MM.1S (cell line): ENCODE data around the gene MDH2.
"Not testable (repeated sequence)": the region's sequence is repeated elsewhere in the genome, so short reads cannot be mapped to it uniquely, and the experiment has no call there.

ENCODE experiments used
- DNase-seq: peaks from one replicate; pipeline ENCODE4 v3.0.0-alpha.2; 2015
- H2AFZ ChIP-seq: fragments of 300-600 bp; sonication (generic); 2 replicates; pipeline ENCODE4 v1.6.0; 2016; ENCODE audit warnings: antibody characterized with exemption, low read length
- H3F3A ChIP-seq: fragments of 300-600 bp; sonication (generic); 2 replicates; pipeline ENCODE4 v1.6.1; 2016; ENCODE audit warnings: mild to moderate bottlenecking, antibody characterized with exemption, low read length, moderate library complexity, mixed read lengths; ENCODE audit not compliant: insufficient read depth
- H3K27ac ChIP-seq: fragments of 300-600 bp; sonication (generic); 2 replicates; pipeline ENCODE4 v1.5.1; 2016; ENCODE audit warnings: mild to moderate bottlenecking, low read length
- H3K27me3 ChIP-seq: fragments of 300-600 bp; sonication (generic); replicated peaks from 2 replicates; pipeline ENCODE4 v1.6.0; 2016; ENCODE audit warnings: low read length; ENCODE audit not compliant: insufficient read depth
- H3K36me3 ChIP-seq: fragments of 300-600 bp; sonication (generic); replicated peaks from 2 replicates; pipeline ENCODE4 v1.6.1; 2016; ENCODE audit warnings: mild to moderate bottlenecking, low read length, mixed read lengths; ENCODE audit not compliant: insufficient read depth
- H3K4me1 ChIP-seq: fragments of 300-600 bp; sonication (generic); 2 replicates; pipeline ENCODE4 v1.6.1; 2016; ENCODE audit warnings: low read length, mixed read lengths
- H3K4me2 ChIP-seq: fragments of 300-600 bp; sonication (generic); 2 replicates; pipeline ENCODE4 v1.6.0; 2016; ENCODE audit warnings: low read depth, low read length
- H3K4me3 ChIP-seq: fragments of 300-600 bp; sonication (generic); 2 replicates; pipeline ENCODE4 v1.5.1; 2016; ENCODE audit warnings: low read length, mixed read lengths
- H3K79me2 ChIP-seq: fragments of 300-600 bp; sonication (generic); 2 replicates; pipeline ENCODE4 v1.6.1; 2016; ENCODE audit warnings: mixed run types, low read length, mixed read lengths
- H3K9ac ChIP-seq: fragments of 300-600 bp; sonication (generic); 2 replicates; pipeline ENCODE4 v1.6.1; 2016; ENCODE audit warnings: low read length, mixed read lengths
- H3K9me2 ChIP-seq: fragments of 300-600 bp; sonication (generic); replicated peaks from 2 replicates; pipeline ENCODE4 v1.6.1; 2016; ENCODE audit warnings: mild to moderate bottlenecking, low read length, mixed read lengths; ENCODE audit not compliant: insufficient read depth
- H3K9me3 ChIP-seq: fragments of 300-600 bp; sonication (generic); replicated peaks from 2 replicates; pipeline ENCODE4 v1.6.1; 2016; ENCODE audit warnings: mild to moderate bottlenecking, low read length, mixed read lengths; ENCODE audit not compliant: insufficient read depth
- H4K20me1 ChIP-seq: fragments of 300-600 bp; sonication (generic); 2 replicates; pipeline ENCODE4 v1.6.1; 2016; ENCODE audit warnings: mild to moderate bottlenecking, low read length, moderate library complexity, mixed read lengths; ENCODE audit not compliant: insufficient read depth
- EZH2phosphoT487 ChIP-seq: fragments of 300-600 bp; sonication (generic); IDR thresholded peaks from 2 replicates; pipeline ENCODE4 v1.6.1; 2018; ENCODE audit warnings: antibody characterized with exemption, low read length
- TF ChIP-seq, protein P1 (sequence below): fragments of 300-600 bp; sonication (generic); IDR thresholded peaks from 2 replicates; pipeline ENCODE4 v1.5.1; 2016; ENCODE audit warnings: antibody characterized with exemption, low read length, mixed read lengths

MDH2 gene

DNA sequence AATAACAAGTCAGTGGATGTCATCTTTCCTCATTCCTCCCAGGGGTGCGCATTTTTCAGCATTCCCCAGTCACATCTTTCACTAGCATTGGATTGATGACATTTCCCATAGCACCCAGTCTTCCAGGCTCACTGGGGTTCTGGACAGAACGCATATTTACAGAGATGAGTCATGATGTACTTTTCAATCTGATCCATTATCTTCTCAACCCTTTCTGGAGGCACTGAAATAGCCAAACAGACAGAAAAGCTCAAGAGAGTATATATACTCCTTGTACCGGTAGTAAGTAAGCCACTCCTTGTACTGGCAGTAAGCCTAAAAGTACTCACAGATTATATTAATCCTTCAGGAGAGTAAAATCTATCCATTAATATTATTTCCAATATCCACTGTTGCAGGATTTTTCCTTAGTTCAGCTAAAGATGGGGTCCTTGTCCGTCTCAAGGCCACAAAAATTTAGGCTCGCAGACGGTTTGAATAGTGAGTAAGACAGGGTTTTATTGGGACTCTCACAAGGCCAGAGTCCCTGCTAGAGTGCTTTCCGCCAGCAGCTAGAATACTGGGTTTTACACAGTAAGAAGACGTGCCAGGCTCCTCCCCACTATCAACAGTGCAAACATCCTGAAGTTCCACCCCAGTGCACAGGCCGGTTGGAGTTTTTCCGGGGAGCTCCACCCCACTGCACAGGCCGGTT lies 60.8 kb downstream of the MDH2 start:
- Histone ChIP-seq H3K9ac (no peak overlapping the region), H3K27ac (no peak overlapping the region)

DNA sequence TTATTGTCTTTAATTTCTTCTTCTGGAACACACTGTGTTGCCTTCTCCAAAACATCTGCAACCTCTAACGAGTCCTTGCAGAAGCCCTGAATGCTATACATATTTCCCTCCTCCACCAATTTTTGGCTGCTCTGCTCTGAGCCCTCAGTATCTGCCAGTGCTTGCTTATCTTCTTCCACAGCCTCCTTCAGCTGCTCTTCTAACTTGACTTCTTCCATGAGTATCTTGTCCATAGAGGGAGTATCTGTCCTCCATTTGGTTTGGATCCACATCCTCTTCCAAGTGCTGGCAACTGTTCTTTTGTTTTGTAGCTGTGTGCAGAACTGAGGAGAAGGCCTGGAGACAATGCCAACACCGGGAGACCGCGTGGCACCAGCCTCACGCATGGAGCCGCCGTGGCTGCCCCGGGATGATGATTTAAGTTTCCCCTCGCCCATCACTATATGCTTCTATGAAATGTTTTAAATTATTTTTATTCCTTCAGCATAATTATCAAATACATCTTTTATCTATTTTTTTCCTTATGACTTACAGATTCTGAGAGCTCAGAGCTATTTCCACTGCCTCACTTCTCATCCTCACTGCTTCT lies 65.2 kb downstream of the MDH2 start:
- not testable (repeated sequence) for H3K27me3 ChIP-seq, H3K79me2 ChIP-seq, H3F3A ChIP-seq, H3K4me3 ChIP-seq, H2AFZ ChIP-seq, H3K4me2 ChIP-seq, H3K9ac ChIP-seq, H3K9me2 ChIP-seq, DNase-seq, H3K27ac ChIP-seq, H3K36me3 ChIP-seq, H4K20me1 ChIP-seq, H3K9me3 ChIP-seq, H3K4me1 ChIP-seq

More for the DNA sequence above, 60.8 kb downstream of the MDH2 start:
- no peaks in the 10 kb centered on the region for H3K4me1 ChIP-seq
- no peaks in the 10 kb centered on the region for H3K9me3 ChIP-seq
- H3K27me3 ChIP-seq = no peaks in the 10 kb centered on the region
- H3K4me3 ChIP-seq = no peak overlapping the region
- no peaks in the 10 kb centered on the region for H3K36me3 ChIP-seq
- H3F3A ChIP-seq = no peaks in the 10 kb centered on the region
- H3K4me2 ChIP-seq = no peak overlapping the region
- DNase-seq = no peak
- no peaks in the 10 kb centered on the region for H3K9me2 ChIP-seq
- H4K20me1 ChIP-seq = no peaks in the 10 kb centered on the region
- no peak overlapping the region for H2AFZ ChIP-seq
- TF ChIP-seq EZH2phosphoT487 = no peak
- TF ChIP-seq, protein P1, sequence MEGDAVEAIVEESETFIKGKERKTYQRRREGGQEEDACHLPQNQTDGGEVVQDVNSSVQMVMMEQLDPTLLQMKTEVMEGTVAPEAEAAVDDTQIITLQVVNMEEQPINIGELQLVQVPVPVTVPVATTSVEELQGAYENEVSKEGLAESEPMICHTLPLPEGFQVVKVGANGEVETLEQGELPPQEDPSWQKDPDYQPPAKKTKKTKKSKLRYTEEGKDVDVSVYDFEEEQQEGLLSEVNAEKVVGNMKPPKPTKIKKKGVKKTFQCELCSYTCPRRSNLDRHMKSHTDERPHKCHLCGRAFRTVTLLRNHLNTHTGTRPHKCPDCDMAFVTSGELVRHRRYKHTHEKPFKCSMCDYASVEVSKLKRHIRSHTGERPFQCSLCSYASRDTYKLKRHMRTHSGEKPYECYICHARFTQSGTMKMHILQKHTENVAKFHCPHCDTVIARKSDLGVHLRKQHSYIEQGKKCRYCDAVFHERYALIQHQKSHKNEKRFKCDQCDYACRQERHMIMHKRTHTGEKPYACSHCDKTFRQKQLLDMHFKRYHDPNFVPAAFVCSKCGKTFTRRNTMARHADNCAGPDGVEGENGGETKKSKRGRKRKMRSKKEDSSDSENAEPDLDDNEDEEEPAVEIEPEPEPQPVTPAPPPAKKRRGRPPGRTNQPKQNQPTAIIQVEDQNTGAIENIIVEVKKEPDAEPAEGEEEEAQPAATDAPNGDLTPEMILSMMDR = no peak
- no peaks in the 10 kb centered on the region for H3K79me2 ChIP-seq

DNA sequence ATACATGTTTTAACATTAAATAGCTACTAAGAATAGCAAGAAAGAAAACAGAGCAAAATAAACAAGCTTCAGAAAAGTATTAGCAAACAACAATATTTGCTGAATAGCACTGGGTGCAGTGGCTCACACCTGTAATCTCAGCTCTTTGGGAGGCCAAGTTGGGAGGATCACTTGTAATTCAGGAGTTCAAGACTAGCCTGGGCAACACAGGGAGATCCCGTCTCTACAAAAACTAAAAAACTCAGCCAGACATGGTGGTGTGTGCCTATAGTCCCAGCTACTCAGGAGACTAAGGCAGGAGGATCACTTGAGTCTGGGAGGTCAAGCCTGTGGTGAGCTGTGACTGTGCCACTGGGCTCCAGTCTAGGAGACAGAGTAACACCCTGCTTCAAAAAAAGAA lies 66.8 kb downstream of the MDH2 start:
- not testable (repeated sequence) for H3K4me2 ChIP-seq, H3K4me3 ChIP-seq, H3F3A ChIP-seq, H3K36me3 ChIP-seq, H3K9me3 ChIP-seq, DNase-seq, H3K79me2 ChIP-seq, H3K27ac ChIP-seq, H3K4me1 ChIP-seq, H3K9me2 ChIP-seq, H3K9ac ChIP-seq, H2AFZ ChIP-seq, H4K20me1 ChIP-seq, H3K27me3 ChIP-seq
